HG02840 (cell line): Measurements from ENCODE around the gene NAP1L1.
"Not testable (repeated sequence)": the region's sequence is repeated elsewhere in the genome, so short reads cannot be mapped to it uniquely, and the experiment has no call there.

Source experiments
- ATAC-seq: cut with Tn5 transposase; IDR thresholded peaks from one replicate; pipeline ENCODE4 v1.9.1; 2021; ENCODE audit warnings: mild to moderate bottlenecking, moderate library complexity, moderate number of reproducible peaks; ENCODE audit not compliant: unreplicated experiment, low FRiP score

The NAP1L1 gene

GRCh38 chr12:75996861-75997447 is 87.5 kb downstream of the NAP1L1 start:
- ATAC-seq: no peak

- no peak for ATAC-seq
Measured at GRCh38 chr12:75995691-75996090, 88.8 kb downstream of the NAP1L1 start.

DNA sequence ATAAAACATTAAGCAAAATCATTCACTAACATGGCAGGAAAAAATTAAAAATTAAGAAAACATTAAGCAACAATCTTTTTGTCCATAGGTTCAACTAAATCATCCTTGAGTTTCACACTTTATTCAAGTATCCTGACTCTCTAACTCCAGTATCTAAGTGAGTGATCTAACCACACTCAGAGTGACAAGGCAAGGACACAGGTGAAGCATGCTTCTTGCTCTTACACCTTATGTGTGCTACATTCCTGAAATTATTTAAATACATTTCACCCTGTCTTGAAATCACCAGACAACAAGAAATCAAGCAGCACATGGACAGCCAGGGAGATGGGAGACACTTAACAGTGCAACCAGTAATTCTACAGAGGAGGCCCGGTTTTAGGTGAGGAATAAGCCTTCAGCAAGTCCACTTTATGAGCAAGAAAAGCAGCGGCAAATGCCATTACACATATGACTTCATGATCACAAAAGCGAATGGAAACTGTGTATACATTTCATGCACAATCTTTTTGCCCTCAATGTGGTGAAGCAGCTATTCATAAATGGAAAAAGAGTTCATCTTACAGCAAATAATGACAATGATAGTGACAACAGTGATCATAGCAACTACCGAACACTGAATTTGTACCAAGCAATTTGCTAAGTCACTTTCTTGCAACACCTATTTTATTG is 90.3 kb downstream of the NAP1L1 start:
- no peak for ATAC-seq

GRCh38 chr12:75991753-75992152 is 92.7 kb downstream of the NAP1L1 start:
- ATAC-seq: no peak

- no peak for ATAC-seq
Measured at GRCh38 chr12:75990189-75990912, 94.1 kb downstream of the NAP1L1 start.

GRCh38 chr12:75987709-75988108 is 96.8 kb downstream of the NAP1L1 start:
- ATAC-seq: not testable (repeated sequence)
